Lower leg skin (tissue), 4 donors: ENCODE results near the gene TCP11. TPM values are rescaled to one million over a fixed set of nuclear protein-coding genes. Genes with fewer than 3 reads are reported as not detected.

Experiments used
- DNase-seq, 2 donors: peaks; one replicate each; pipeline ENCODE4 v3.0.0-alpha.2; 2019; ENCODE audit warnings: low spot score in 2 of 2
- H3K4me3 ChIP-seq: fragments of 200-600 bp; sonication (generic); 2 replicates; pipeline ENCODE4 v1.5.1; 2017; ENCODE audit warnings: mild to moderate bottlenecking, low read depth; ENCODE audit not compliant: poor library complexity, severe bottlenecking
- CTCF ChIP-seq, 3 donors: fragments of 450-650 bp; IDR thresholded peaks; one replicate each; pipeline ENCODE4 v1.5.1; 2016; ENCODE audit warnings: antibody characterized with exemption in 3 of 3, mild to moderate bottlenecking in 3 of 3, moderate library complexity in 2 of 3
- POLR2A ChIP-seq, 2 donors: fragments of 450-650 bp; IDR thresholded peaks; one replicate each; pipeline ENCODE4 v1.6.1; 2016 to 2017; ENCODE audit warnings: antibody characterized with exemption in 2 of 2, mild to moderate bottlenecking in 1 of 2, moderate library complexity in 1 of 2
- WGBS, 2 donors: methylation state at CpG; one replicate each; pipeline ENCODE4 v1.1.5; 2018; 5-methylcytosine and 5-hydroxymethylcytosine counted together
- intact Hi-C: fragments of 100-400 bp; cut with DNase I; formaldehyde crosslinking; loops from one replicate; pipeline ENCODE4 v1.15.0; 2023; ENCODE audit warnings: low total_unique reads
- total RNA-seq, 4 donors: library from RNA; depleted of rRNA; stranded (reverse); fragments of >200 nt; gene quantifications; one replicate each; pipeline ENCODE4 v1.1.0, GENCODE V29; 2016

The TCP11 gene
- total RNA-seq, 4 donors from 2014 or later = 0.97 to 1.7 TPM; not detected in 2

DNA sequence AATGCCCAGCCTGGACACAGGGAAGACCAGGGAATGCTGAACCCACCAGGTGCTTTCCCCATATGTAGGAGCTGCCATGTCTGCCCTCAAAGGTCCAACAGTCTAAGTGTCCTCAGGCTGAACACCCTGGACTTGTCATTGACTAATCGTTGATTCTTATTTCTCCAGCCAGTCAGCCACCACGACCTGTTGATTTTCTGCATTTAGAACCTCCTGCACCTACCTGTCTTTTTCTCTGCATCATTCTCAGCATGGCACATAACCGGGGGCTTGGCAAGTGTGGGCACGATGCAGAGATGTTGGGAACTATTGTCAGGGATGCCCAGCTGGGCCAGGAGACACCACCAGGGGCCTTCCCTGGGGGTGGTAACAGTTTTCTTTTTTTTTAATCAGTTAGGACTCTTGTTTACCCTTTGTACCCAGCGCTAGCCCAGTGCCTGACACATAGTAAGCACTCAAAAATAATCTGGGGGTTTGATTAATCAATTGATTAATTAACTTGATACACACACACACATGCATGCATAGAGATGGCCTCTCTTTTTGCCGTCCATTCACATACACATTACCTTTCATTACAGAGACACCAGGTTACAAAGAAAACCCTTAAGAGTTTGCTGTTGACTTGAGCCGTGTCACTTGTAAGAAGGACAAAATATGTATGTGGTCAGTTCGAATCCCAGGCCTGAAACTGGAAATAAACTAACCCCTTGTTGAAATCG, 43.6 kb upstream of the TCP11 start:
- intact Hi-C loops = no loop called here
- DNase-seq = no peak

GRCh38 chr6:35183935-35184334, 42.8 kb upstream of the TCP11 start:
- no peak for DNase-seq
- WGBS, 2 donors = 89 to 93% methylated on average over 2 of the region's 2 CpGs
- H3K4me3 ChIP-seq = no peak overlapping the region
- no peak for TF ChIP-seq CTCF (IDR thresholded peaks at IDR 0.05)
- TF ChIP-seq POLR2A (IDR thresholded peaks at IDR 0.05) = no peak
- intact Hi-C loops = no loop called here

More for the DNA sequence above, 43.6 kb upstream of the TCP11 start:
- no peak for TF ChIP-seq CTCF (IDR thresholded peaks at IDR 0.05)
- TF ChIP-seq POLR2A (IDR thresholded peaks at IDR 0.05) = no peak
- 63 to 65% methylated on average over 9 of the region's 9 CpGs for WGBS, 2 donors
- H3K4me3 ChIP-seq = no peak overlapping the region

DNA sequence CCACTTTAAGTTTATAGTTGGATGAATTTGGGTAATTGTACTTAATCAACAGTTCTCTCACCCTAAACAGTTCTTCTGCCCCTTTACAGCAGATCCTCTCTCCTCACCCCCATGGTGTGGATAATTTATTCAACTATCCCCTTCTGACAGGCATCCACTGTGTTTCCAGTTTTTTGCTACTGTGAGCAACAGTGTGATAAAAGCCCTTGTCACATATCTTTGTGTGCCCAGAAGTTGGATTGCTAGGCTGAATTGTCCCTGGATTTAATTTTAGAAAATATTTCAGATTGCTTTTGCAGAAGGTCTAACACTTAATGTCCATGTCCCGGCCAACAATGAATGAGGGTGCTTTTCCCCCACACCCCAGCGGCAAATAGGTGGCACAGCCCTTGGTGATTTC, 42.1 kb upstream of the TCP11 start:
- H3K4me3 ChIP-seq = no peak overlapping the region
- no peak for DNase-seq
- WGBS, 2 donors = 98% methylated on average over 2 of the region's 2 CpGs
- TF ChIP-seq CTCF (IDR thresholded peaks at IDR 0.05) = no peak
- TF ChIP-seq POLR2A (IDR thresholded peaks at IDR 0.05) = no peak
- intact Hi-C loops = no loop called here

- WGBS, 2 donors = 20 to 42% methylated on average over 23 to 28 of the region's 55 CpGs
- intact Hi-C loops = no loop called here
- TF ChIP-seq CTCF (IDR thresholded peaks at IDR 0.05) = no peak
- peak in 1 of 2 donors; percentile 49 for DNase-seq
- H3K4me3 ChIP-seq = no peak overlapping the region
These were observed 40.9 kb upstream of the TCP11 start for GRCh38 chr6:35181933-35182612.

GRCh38 chr6:35181308-35181932, 40.3 kb upstream of the TCP11 start:
- no peak overlapping the region for H3K4me3 ChIP-seq
- intact Hi-C loops = no loop called here
- WGBS, 2 donors = 53% methylated on average over 5 of the region's 5 CpGs
- no peak for DNase-seq
- no peak for TF ChIP-seq POLR2A (IDR thresholded peaks at IDR 0.05)
- TF ChIP-seq CTCF (IDR thresholded peaks at IDR 0.05) = no peak
